ENCODE results near the gene PSTPIP2. TPM values are rescaled to one million over a fixed set of nuclear protein-coding genes. Genes with fewer than 3 reads are reported as not detected.
A peak's percentile ranks its signal among the peaks of the same experiment; 100 is the strongest.
"Not testable (repeated sequence)": the region's sequence is repeated elsewhere in the genome, so short reads cannot be mapped to it uniquely, and the experiment has no call there.

PSTPIP2 gene
- total and polyA plus RNA-seq, 2 experiments from 2014 or later: 3.8 to 6.4 TPM

DNA sequence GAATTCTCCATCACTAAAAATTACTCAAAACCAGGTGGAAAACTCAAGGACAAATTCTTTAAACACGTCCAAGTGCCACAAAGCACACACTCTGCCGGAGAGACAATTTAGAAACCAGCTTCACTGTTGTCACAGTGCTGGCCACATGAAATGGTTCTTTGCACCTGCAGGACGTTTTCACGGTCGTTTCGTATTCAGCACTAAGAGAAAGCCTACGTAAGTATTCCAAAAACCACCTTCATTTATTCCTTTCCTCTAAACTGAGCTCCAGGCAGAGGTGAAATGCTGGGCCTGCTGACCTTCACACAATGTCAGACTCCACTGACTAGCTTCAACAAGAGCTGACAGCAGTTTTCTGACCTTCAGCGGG, 25.4 kb upstream of the PSTPIP2 start:
- Histone ChIP-seq H3K9me3 (ENCODE audit: low read depth) (no peaks in the 10 kb centered on the region), H3K27me3 (replicated peaks; ENCODE audit: insufficient read depth) (no peaks in the 10 kb centered on the region), H3K4me2 (ENCODE audit: unreplicated experiment) (peak overlapping the region; percentile 80), H3K4me1 (ENCODE audit: insufficient read depth) (peaks cover 10% of the 10 kb centered on the region), H2AFZ (peak overlapping the region; percentile 99), H3K27ac (peak overlapping the region; percentile 71), H3K79me2 (ENCODE audit: insufficient read depth) (peaks cover 56% of the 10 kb centered on the region), H3F3A (ENCODE audit: insufficient read depth) (no peaks in the 10 kb centered on the region), H4K20me1 (ENCODE audit: insufficient read depth) (no peaks in the 10 kb centered on the region), H3K9ac (peak overlapping the region; percentile 88), H3K36me3 (ENCODE audit: low read depth) (peaks cover 14% of the 10 kb centered on the region; the same call in 1 of the 2 replicates), H3K4me3 (peak overlapping the region; percentile 83), H3K9me2 (ENCODE audit: insufficient read depth) (no peaks in the 10 kb centered on the region)
- 0 to 2% methylated on average over 8 of the region's 8 CpGs for WGBS, 2 experiments (ENCODE audit: low coverage in 1 of 2, low lambda C conversion rate in 2 of 2, missing lambda C conversion rate in 2 of 2)
- TF ChIP-seq EZH2 (IDR thresholded peaks at IDR 0.05; ENCODE audit: insufficient read depth, poor library complexity, severe bottlenecking): no peak
- TF ChIP-seq EZH2phosphoT487 (IDR thresholded peaks at IDR 0.05; ENCODE audit: insufficient read depth, low read depth): no peak
- in situ Hi-C loops (cut with MboI): no loop called here
- peak; percentile 36 for DNase-seq

DNA sequence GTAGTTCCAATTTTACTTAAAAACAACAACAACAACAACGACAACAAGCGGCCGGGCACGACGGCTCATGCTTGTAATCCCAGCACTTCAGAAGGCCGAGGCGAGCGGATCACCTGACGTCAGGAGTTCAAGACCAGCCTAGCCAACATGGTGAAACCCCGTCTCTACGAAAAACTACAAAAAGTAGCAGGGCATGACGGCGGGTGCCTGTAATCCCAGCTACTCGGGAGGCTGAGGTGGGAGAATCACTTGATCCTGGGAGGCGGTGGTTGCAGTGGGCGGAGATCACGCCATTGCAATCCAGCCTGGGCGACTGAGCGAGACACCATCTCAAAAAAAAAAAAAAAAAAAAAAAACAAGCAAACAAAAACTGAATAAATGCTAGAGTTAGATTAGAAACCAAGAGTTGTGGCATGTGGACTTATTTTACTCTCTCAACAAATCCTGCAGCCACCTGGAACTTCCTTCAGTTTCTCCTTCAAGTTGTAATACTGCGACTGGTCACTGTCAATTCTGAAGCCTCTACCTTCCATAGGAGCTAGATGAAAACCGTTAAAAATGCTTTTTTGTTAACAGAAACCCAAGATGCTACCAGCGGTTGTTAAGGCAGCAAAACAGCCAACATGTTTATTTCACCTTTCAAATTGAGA, 24.7 kb upstream of the PSTPIP2 start:
- 33 to 38% methylated on average over 21 to 22 of the region's 22 CpGs for whole genome bisulfite sequencing, 2 experiments (ENCODE audit: low coverage in 1 of 2, low lambda C conversion rate in 2 of 2, missing lambda C conversion rate in 2 of 2)
- peak overlapping the region; percentile 71 for H3K27ac ChIP-seq

DNA sequence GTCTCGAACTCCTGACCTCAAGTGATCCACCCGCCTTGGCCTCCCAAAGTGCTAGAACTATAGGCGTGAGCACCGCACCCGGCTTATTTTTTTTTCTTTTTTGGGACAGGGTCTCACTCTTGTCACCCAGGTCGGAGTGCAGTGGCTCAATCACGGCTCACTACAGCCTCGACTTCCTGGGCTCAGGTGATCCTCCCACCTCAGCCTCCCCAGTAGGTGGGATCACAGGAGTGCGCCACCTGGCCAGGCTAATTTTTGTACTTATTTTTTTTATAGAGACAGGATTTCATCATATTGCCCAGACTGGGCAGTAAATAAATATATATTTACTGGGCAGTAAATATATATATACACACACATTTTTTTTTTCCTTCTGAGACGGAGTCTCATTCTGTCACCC, 23.5 kb upstream of the PSTPIP2 start:
- no peak overlapping the region for H2AFZ ChIP-seq
- peaks cover 27% of the 10 kb centered on the region for H3K36me3 ChIP-seq (ENCODE audit: low read depth)
- no peak overlapping the region for H3K27ac ChIP-seq
- H3K9me2 ChIP-seq (ENCODE audit: insufficient read depth): no peaks in the 10 kb centered on the region
- H3K27me3 ChIP-seq (replicated peaks; ENCODE audit: insufficient read depth): no peaks in the 10 kb centered on the region
- H3K4me1 ChIP-seq (ENCODE audit: insufficient read depth): peaks cover 10% of the 10 kb centered on the region
- H3F3A ChIP-seq (ENCODE audit: insufficient read depth): no peaks in the 10 kb centered on the region
- H3K9me3 ChIP-seq (ENCODE audit: low read depth): no peaks in the 10 kb centered on the region
- WGBS, 2 experiments (ENCODE audit: low coverage in 1 of 2, low lambda C conversion rate in 2 of 2, missing lambda C conversion rate in 2 of 2): 96 to 98% methylated on average over 10 of the region's 10 CpGs
- H4K20me1 ChIP-seq (ENCODE audit: insufficient read depth): no peaks in the 10 kb centered on the region
- no peak overlapping the region for H3K9ac ChIP-seq
- TF ChIP-seq EZH2 (IDR thresholded peaks at IDR 0.05; ENCODE audit: insufficient read depth, poor library complexity, severe bottlenecking) (no peak), EZH2phosphoT487 (IDR thresholded peaks at IDR 0.05; ENCODE audit: insufficient read depth, low read depth) (no peak)
- no peak overlapping the region for H3K4me2 ChIP-seq (ENCODE audit: unreplicated experiment)
- DNase-seq: no peak
- no peak overlapping the region for H3K4me3 ChIP-seq
- H3K79me2 ChIP-seq (ENCODE audit: insufficient read depth): peaks cover 75% of the 10 kb centered on the region
- in situ Hi-C loops (cut with MboI): no loop called here

More for the DNA sequence above, 24.7 kb upstream of the PSTPIP2 start:
- Histone ChIP-seq H3K9me3 (ENCODE audit: low read depth) (no peaks in the 10 kb centered on the region), H3K36me3 (ENCODE audit: low read depth) (peaks cover 15% of the 10 kb centered on the region; the same call in 1 of the 2 replicates), H3K79me2 (ENCODE audit: insufficient read depth) (peaks cover 63% of the 10 kb centered on the region), H3K4me2 (ENCODE audit: unreplicated experiment) (peak overlapping the region; percentile 80), H3K4me1 (ENCODE audit: insufficient read depth) (peaks cover 10% of the 10 kb centered on the region), H2AFZ (peak overlapping the region; percentile 99; the same call in 1 of the 2 replicates), H3K4me3 (peak overlapping the region; percentile 83), H3F3A (ENCODE audit: insufficient read depth) (no peaks in the 10 kb centered on the region), H3K9ac (peak overlapping the region; percentile 88), H3K9me2 (ENCODE audit: insufficient read depth) (no peaks in the 10 kb centered on the region), H4K20me1 (ENCODE audit: insufficient read depth) (no peaks in the 10 kb centered on the region), H3K27me3 (replicated peaks; ENCODE audit: insufficient read depth) (no peaks in the 10 kb centered on the region)
- peak; percentile 40 for DNase-seq
- TF ChIP-seq EZH2 (IDR thresholded peaks at IDR 0.05; ENCODE audit: insufficient read depth, poor library complexity, severe bottlenecking) (no peak), EZH2phosphoT487 (IDR thresholded peaks at IDR 0.05; ENCODE audit: insufficient read depth, low read depth) (no peak)
- in situ Hi-C loops (cut with MboI): no loop called here

DNA sequence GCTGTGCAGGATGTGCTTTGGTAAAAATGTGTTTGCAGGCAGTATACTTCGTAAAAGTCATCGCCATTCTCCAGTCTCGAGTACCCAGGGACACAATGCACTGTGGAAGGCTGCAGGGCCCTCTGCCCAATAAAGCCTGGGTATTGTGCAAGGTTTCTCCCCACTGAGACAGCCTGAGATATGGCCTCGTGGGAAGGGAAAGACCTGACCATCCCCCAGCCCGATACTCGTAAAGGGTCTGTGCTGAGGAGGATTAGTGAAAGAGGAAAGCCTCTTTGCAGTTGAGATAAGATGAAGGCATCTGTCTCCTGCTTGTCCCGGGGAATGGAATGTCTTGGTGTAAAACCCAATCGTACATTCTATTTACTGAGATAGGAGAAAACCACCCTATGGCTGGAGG, 16.4 kb upstream of the PSTPIP2 start:
- H3K4me3 ChIP-seq; H3K27me3 ChIP-seq (replicated peaks; ENCODE audit: insufficient read depth); H2AFZ ChIP-seq; H3K4me1 ChIP-seq (ENCODE audit: insufficient read depth); H3K9ac ChIP-seq; in situ Hi-C loops (cut with MboI); H3K9me2 ChIP-seq (ENCODE audit: insufficient read depth); DNase-seq; H4K20me1 ChIP-seq (ENCODE audit: insufficient read depth); H3K27ac ChIP-seq; H3K9me3 ChIP-seq (ENCODE audit: low read depth); H3K4me2 ChIP-seq (ENCODE audit: unreplicated experiment): not testable (repeated sequence)
- peaks cover 14% of the 10 kb centered on the region for H3F3A ChIP-seq (ENCODE audit: insufficient read depth)
- peaks cover 85% of the 10 kb centered on the region for H3K36me3 ChIP-seq (ENCODE audit: low read depth)
- WGBS, 2 experiments (ENCODE audit: low coverage in 1 of 2, low lambda C conversion rate in 2 of 2, missing lambda C conversion rate in 2 of 2): 93% methylated on average over 8 of the region's 8 CpGs
- H3K79me2 ChIP-seq (ENCODE audit: insufficient read depth): peaks cover 82% of the 10 kb centered on the region
